COR-L47 (cell line): ENCODE data around the gene SNX24.
A peak's percentile ranks its signal among the peaks of the same experiment; 100 is the strongest.
"Not testable (repeated sequence)": the region's sequence is repeated elsewhere in the genome, so short reads cannot be mapped to it uniquely, and the experiment has no call there.

Source experiments
- DNase-seq: peaks from one replicate; lab custom pipeline; 2025; lab: John Stamatoyannopoulos, UW

SNX24 gene

DNA sequence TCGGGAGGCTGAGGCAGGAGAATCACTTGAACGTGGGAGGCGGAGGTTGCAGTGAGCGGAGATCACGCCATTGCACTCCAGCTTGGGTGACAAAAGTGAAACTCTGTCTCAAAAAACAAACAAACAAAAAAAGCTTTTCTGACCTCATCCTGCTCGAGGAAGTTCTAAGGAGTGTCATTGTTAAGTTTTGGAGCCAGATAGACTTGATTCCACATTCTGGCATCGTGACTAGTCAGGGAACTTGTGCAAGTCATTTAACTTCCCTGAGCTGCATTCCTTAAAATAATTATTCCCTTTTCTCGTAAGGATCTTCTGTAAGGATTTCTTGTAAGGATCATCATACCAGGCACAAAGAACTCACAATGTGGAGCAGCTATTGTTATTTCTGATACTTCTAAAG is 26.2 kb downstream of the SNX24 start:
- no peak for DNase-seq

DNA sequence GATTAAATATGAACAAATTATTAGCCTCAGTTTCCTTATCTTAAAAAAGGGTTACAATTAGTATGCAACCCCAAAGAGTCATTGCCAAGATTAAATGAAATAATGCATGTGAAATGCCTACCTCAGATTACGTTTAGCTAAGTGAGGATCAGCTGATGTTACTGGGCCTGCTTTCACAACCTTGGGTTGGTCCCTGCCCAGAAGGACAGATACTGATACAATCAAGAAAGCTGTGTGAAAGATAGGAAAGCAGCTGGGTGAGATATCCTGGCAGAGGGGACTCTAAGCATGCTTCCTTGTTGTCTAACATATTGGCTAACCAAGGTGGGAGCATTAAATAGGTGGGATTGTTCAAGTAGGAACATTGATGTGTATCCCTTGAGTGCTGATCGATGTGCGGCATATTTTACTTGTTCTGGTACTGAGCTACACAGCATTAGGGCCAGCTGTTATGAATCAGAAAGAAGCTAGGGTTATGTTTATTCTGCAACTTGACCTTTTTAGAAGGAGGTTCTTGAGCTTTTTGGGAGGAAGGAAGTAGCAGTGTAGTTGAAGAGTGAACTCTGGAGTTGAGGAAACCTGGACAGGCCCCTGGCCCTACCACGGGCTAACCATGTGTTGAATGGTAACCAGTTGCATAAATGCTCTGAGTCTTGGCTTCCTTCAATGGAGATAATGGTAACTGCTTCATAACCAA is 28.9 kb downstream of the SNX24 start:
- DNase-seq: no peak

DNA sequence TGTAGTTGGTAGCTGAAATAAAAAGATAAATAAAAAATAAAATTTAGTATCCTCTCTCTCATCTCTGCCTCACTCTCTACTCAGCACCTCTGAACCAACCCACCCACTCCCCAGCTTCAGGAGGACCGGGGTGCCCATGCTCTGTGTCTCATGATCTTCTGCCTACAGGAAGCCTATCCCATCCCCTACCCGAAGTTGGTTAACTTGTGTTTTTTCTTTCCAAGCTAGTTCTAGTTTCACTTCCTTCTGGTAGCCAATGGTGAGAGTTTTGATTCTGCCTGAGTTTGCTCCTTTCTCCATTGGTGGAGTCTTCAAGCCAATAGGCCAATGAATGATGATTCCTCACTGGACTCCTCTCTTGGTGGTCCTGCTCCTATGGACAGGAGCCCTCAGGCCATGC is 32.1 kb downstream of the SNX24 start:
- DNase-seq: no peak

DNA sequence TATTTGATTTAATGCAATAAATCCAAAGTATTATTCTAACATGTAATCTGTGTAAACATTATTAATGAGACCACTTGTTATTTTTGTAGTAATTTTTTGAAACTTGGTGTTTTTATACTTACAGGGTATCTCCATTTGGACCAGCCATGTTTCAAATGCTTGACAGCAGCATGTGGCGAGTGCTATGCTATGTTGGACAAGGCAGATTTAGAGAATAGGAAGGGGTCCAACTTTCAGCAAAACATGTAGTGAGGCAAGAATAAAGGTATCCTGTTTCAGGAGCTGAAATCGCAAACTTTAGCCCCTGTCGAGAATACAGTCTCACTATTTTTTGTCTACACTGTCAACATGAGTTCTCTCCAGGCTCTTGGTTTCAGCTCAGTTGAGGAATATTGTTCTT is 33.7 kb downstream of the SNX24 start:
- DNase-seq: no peak

DNA sequence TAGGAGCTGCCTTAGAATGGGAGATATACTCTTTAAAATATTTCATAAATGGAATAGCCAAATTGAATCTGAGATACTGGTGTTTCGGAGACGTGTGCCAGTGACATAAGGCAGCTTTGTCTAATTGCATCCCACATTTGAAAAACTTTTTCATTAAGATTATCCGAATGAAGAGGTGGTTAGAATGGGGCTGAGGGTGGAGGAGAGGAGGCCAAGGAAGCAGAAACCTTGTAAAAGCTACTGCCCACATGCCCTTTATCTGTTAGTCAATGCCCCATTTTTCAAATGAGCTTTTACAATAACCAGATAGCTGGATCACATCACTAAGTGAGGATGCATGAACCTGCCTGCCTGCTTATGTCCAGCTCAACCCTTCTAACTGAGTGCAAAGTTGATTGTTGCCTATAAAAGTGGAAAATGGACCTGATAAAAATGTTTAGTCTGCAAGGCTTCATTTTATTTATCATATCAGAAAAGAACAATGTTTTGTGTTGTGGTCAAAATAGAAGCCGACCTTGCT is 34.8 kb downstream of the SNX24 start:
- no peak for DNase-seq

DNA sequence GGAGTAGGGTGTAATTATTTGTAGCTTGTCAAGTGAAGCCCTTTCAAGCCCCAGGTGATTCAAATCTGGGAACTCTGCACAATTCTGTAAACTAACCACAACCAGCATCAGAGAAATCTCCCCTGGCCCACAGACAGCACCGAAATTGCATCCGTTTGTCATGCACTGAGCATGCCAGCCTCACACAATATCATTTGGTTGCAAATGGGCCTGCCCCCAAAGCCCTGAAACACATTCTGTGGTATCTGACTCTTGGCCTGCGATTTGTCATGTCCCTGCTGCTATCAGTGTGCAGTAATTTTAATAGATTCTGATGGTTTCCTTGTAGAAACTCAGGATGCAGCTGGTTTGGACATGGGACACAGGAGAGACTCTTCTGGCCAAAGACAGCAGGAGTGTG is 35.3 kb downstream of the SNX24 start:
- DNase-seq: no peak

DNA sequence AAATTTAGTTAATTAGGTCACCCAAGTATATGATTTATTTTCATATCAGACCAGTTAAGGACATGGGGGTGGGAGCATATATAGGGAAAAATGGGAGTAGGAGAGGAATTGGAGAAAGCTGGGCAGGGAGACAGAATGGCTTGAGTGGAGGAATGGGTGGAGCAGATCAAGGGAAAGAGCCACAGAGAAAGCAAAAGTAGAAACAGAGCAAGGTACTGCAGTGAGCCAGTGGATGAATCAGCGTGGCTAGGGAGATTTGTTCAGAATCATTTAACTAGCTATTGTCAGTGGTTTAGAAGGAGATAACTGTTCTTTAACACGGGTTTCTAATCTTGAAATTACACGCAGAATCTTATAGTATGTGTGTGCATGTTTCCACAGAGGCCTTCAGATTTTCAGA is 37.4 kb downstream of the SNX24 start:
- DNase-seq: no peak

DNA sequence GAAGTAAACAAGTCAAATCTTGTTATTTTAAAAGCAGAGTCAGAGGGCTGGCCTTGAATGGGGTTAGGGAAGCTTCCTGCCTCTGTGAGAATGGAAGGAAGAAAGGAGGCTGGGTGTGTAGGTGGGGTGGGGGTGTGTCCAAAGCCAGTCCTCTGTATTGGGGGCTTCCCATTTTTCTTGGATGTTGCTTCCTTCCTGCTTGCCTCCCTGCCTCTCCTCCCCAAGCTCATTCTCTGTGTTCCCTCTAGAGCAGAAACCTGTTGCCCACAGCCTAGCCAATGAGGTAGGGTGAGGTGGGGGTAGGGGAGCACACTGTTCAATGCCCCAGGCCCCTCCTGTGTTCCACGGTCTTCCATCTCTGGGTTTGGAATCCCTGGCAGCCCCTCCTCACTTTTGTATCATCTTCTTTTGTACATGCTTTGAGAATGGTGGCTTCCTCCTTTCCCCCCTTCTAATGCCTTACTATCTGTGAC is 39.7 kb downstream of the SNX24 start:
- no peak for DNase-seq

DNA sequence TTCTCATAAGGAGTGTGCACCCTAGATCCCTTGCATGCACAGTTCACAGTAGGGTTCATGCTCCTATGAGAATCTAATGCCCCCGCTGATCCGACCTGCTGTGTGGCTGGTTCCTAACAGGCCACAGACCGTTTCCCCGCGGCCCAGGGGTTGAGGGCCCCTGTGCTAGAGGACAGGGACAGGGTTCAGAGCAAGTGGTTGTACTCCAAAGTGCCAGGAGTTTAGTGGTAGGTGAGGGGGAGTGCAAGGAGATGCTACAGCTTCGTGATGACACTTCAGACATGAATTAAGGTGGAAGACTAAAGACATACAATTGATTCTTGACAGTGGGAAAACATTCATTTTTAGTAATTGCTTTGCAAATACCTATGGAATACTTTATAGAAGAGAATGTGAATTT is 40.5 kb downstream of the SNX24 start:
- no peak for DNase-seq

DNA sequence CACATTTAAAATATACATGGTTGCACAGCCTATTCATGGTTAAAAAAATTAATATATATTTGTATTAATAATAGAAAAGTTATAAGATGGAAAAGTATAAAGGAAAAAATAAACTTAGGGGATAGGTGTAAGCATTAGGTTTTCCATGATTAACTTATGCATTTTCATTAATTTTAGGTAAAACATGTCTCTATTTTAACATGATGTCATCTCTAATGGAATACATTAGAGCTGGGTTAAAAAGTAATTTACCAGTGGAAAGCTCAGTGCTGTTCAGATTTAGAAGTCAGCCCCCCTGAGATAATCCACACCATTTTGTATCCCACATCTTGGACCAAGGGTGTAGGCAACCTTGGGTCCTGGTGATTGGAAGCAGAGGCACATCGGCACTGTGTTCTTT is 49.7 kb downstream of the SNX24 start:
- no peak for DNase-seq

DNA sequence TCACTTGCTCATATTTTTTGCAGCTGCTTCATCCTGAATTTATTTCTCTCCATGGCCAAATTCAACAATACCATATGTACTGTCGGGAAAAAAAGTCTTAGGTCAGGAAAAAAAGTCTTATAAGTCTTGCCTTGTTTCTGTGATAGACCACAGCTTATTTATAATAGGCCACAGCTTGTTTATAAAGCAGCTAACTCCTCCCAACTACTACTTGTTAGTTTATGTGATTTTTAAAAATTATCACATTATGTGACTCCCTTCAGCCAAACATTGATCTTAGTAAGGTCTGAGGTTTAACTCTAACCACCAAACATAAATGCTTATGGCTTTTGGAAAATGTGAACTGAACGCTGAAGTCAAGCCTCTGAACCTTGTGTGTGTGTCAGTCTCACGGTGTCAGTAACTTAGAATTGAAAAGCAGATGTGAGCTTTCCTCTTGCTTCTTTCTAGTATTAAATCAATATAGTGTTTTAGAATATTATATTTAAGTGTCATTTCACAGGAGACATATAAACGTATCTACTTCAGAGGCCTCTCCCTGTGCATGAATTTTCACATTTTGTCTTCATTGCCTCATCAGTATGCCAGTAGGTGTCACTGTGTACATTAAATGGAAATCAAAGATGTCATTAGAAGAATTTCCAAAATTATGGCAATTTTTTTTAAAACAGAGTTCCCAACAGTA is 51.3 kb downstream of the SNX24 start:
- DNase-seq: peak; percentile 12

DNA sequence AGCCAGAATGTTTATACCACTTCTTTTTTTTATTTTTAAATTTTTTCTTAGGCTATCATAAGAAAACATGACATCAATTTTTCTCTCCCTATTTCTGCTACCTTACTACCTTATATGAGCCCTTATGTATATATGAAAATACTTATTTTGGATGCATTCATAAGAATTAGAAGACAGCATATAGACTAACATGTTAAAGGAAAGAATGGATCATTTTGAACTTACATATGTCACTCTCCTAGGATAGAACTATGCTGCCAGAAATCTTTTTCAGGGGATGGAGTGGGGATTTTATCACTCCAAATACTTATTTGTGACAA is 51.8 kb downstream of the SNX24 start:
- DNase-seq: no peak

DNA sequence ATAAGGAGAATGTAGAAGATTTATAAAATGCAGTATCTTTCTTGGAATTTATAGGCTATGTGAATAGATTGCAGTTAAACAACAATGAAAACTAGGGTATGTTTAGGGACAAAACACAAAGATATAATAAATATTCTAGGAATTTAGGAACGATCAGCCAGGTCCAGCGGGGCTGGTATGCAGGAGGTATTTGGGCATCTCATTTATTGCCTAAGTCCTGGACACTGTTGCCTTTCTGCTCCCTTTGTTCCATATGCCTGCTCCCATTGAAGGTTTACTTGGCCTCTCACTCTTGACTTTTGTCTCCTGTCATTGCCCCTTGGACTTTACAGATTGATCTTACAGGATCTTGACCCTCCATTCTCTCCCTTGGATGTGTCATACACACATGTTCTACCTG is 55.9 kb downstream of the SNX24 start:
- no peak for DNase-seq

DNA sequence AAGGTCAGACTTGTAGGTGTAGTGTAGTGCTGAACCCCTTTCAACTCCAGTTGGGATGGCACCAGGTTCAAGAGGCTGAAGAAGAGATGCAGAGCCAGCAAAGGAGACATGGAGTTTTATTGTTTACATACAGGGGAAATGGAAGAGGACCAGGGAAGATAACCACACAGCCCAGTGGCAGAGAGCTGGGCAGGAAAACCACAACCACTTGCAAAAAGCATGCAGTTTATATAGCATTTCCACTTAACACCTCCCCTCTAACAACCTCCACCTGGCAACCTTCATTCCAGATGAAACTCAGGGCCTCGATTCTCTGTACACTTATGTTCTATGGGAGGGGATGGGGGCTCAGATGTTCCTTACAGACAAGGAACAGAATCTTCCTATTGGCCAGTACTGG is 56.9 kb downstream of the SNX24 start:
- no peak for DNase-seq

DNA sequence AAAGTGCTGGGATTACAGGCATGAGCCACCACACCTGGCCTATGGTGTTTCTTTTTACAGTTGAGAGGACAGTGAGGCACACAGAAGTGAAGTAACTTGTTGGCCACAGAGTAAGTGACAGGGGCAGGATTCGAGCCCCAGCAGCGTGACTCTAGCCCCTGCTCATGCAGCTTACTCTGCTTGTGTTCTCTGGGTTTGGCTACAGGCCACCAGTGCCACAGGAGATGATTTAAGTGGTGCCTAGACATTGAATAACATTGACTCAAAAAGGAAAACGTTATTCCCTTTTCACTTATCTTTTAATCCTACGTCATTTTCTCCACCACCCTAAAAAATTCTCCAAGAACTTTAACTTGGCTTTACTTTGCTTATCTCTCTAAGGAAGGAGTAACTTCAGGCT is 61.4 kb downstream of the SNX24 start:
- DNase-seq: no peak

DNA sequence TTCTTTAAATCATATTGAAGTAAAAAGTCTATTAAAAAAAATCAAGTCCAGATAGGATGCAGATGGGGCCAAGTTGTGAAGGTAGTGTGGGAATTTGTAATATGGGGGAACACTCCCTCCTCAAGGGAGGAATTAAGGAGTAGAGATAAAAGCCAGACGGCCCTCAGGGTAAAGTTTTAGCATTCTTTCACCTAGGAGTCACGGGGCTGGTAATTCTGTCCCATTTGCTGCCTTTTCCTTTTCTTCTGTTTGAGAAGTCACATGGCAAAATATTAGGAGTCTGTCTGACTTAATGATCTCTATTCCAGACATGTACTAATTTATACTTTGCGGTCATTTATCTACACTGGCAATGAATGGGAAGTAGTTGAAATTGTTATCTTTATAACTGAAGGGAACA is 61.9 kb downstream of the SNX24 start:
- no peak for DNase-seq

DNA sequence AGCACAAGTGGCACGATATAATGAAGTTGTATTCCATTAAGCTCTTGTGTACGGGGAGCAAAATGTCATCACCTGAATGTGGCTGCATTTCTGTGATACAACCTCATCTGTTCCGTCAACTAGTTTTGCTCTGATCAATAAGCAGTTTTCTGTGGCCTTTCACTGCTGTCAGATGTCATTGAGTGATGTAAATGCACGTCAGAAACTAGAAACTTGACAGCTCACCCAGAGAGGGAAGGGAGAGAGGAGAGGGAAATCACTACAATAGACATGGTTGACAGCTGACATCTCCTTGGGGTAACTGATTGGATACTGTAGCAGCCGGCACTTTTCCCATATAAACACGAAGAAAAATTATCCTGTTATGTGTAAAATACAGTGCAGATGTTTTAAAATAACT is 62.7 kb downstream of the SNX24 start:
- DNase-seq: no peak

DNA sequence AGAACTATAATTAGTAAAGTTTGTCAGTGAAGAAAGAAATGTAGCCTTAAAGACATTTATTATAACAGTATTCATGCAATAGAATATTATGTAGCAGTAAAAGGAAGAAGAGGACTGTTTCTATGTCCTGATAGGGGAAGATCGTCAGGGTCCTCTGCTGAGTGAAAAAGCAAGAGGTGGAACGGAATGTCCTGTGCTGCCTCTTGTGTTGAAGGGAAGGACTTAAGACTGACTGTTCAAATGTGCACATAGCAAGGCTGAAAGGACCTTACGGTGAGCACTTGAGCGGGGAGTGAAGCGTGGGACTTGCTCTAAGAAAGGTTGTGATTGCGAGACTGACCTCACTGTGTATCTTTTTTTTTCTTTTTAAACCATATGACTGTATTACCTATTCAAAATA is 63.2 kb downstream of the SNX24 start:
- DNase-seq: no peak

DNA sequence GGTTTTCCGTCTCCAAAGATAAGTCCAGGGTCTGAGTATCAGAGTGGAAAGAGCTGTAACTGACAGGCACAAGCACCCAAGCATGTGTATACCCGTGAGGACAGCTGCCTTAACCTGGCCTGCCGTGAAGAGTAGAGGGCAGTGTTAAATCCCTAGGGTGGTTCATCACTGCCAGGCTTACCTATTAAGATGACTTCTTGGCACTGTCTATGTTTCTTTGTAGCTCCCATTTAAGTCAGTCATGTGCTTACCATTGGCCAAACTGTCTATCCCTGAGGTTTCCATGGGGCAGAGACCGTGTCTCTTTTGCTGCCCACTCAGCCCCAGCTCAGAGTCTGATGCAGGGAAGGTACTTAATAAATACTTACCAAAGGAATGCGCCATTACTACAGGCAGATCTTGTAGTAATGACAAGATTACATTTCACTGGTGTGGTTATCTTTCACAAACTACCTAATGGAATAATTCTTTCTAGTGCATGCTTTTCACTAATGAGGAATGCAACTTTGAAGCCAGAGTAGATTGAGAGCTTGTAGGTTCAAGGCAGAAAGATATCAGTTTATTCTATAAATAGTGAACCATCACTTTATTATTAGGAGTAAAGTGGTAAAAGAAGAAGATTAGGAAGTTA is 64.2 kb downstream of the SNX24 start:
- DNase-seq: no peak

DNA sequence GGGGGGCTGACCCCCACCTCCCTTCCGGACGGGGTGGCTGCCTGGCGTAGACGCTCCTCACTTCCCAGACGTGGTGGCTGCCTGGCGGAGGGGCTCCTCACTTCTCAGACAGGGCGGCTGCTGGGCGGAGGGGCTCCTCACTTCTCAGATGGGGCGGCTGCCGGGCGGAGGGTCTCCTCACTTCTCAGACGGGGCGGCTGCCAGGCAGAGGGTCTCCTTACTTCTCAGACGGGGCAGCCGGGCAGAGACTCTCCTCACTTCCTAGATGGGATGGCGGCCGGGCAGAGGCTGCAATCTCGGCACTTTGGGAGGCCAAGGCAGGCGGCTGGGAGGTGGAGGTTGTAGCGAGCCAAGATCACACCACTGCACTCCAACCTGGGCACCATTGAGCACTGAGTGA is 68.0 kb downstream of the SNX24 start:
- not testable (repeated sequence) for DNase-seq

DNA sequence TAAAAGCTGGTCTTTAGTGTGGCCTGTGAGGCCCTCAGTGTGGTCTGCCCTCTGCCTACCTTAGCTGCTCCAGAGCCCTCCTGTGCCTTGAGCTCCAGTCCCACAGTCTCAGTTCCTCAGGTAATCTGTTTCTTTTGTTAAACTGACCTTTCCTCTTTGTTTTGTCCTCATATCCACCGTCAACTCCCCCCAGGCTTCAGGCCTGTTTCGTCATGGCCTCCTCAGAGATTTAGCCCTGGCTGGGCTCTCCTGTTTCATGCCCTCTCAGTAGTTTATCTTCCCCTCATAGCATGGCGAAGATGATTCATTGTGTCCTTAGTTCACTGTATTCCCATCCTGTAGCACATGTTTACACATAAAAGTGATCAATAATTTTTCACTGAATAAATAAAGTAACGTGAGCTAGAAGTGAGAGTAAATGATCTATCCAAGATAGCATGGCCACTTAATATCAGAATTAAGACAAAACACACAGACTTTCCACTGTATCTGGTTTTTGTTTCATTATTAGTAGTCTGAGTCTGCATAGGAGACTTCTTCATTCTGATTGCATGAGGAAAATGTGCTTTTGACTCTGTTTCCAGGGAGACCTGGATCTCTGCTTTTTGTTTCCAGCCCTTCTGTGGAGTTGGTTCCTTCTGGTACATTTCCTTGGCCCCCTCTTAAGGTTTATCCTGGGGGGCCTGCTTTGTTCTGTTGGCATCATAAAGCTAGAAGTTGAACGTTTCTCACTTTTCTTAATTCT is 70.5 kb downstream of the SNX24 start:
- DNase-seq: no peak

DNA sequence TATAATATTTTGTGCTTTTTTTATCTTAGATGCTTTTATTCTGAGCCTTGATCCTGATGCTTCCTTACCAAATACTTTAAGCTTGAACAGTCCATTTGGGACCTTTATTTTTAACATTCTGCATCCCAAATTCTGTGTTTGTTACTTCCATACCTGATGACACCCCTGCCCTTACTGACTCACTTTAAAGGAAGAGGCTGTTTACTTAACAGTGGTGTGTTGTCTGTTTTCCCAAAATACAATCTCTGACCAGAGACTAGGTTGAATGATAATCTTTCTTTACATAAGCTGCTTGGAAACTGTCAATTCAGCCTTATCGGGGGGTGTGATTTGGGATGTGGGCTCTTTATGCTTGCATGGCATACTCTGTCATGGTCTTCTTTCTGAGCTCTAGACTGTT is 71.1 kb downstream of the SNX24 start:
- no peak for DNase-seq

DNA sequence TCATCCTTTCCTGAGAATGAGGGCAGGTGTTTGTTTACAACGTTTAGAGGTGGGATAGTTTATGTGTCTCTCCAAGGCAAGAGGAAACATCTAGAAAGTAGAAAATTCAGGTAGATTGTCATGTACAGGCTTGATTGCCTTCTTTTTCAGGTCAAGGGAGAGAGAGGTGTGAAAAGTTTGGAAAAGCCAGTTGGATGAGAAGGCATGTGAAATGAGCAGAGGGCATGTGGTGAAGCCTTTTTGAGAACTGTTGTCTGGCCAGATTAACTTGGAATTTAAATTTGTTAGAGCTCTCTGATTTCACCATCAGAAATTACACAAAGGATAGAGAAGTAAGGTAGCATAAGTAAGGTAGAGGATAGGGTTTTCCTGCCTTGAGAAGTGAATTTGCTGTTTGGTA is 74.6 kb downstream of the SNX24 start:
- no peak for DNase-seq
